Mesenteric fat pad (tissue), 1 donor: ENCODE data around the gene KLHL13. TPM values are rescaled to one million over a fixed set of nuclear protein-coding genes. Genes with fewer than 3 reads are reported as not detected.

Experiments
- DNase-seq: peaks from one replicate; pipeline ENCODE4 v3.0.0-alpha.2; 2020; ENCODE audit warnings: low spot score
- total RNA-seq: library from RNA; stranded (reverse); fragmentation: NEBNext Ultra II Directional; extraction: Animal tissue kit (Norgen Biotek cat#: 25700); gene quantifications from one replicate; pipeline ENCODE4 v1.2.1, GENCODE V29; 2021
- donor health status: DM: yes; HTN: yes; CAD: no.

Gene KLHL13
- total RNA-seq, 1 donor from 2014 or later: 2.5 TPM

DNA sequence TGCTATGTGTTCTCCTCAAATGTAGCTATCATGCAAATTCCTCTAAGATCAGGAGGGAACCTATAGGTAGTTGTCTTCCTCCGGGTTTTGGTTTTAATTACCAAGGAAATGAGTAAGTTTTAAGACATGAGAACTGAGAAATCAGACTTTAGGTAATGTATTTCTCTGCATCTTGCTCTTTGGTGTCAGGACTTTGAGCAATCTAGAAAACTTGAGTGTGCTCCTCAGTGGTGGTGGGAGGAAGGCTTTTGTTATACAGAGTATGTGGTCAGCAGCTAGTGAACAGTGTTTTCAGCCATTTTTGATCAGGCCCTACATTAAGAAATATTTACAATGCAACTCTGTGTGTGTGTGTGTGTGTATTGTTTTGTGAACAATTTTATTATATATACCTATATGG, 224.1 kb downstream of the KLHL13 start:
- DNase-seq: no peak

DNA sequence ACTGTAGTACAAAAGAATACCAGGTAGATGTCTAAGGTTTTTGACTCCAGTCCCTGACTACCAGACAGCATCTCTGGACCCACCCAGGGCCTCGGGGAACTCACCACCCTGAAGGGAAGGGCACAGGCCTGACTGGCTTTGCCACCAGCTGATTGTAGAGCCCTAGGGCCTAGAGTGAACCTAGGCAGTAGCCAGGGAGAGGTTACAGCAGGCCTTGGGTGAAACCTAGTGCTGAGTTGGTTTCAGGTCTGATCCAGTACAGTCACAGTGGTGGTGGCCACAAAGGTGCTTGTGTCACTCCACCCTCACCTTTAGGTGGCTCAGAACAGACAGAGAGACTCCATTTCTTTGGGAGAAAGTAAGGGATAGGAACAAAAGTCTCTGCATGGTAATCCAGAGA, 244.8 kb downstream of the KLHL13 start:
- no peak for DNase-seq

GRCh38 chrX:117860517-117860916, 256.1 kb downstream of the KLHL13 start:
- DNase-seq: no peak

DNA sequence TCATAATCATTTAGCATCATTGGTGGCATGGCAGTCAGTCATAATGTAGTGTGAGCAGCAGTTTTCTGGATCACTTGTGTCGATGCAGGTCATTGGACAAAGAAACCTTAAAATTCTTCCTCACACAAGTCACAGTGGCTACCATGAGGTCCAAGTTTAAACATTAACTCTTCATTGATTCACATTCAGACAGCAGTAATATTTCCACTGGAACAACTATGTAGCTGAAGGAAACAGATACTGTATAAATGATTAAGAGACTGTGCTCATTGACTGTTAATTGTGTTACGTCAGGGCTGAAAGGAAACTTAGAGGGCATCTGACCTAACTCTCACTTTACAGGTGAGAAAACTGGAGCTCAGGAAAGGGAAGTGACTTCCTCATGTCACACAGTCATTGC, 261.8 kb downstream of the KLHL13 start:
- no peak for DNase-seq

GRCh38 chrX:117851025-117851424, 265.6 kb downstream of the KLHL13 start:
- DNase-seq: no peak

Other genes with a start within 250 kb of the KLHL13 start
- gene WDR44, start 229.3 kb upstream of the KLHL13 start, total RNA-seq: 15.3 TPM